Thyroid gland (tissue), 4 donors: ENCODE results near the gene ITGA11.

Experiments
- POLR2A ChIP-seq, 2 donors: fragments of 450-650 bp; IDR thresholded peaks; one replicate each; pipeline ENCODE4 v1.6.1; 2017; ENCODE audit warnings: antibody characterized with exemption in 2 of 2, mild to moderate bottlenecking in 2 of 2, moderate library complexity in 1 of 2
- TF ChIP-seq, protein P1 (sequence below), 6 experiments: fragments of 200-600 bp in 3 of 6; fragments of 450-650 bp in 3 of 6; sonication (generic) in 3 of 6; IDR thresholded peaks; one replicate each; pipeline ENCODE4 v1.5.1; 2016 to 2019; ENCODE audit warnings: antibody characterized with exemption in 6 of 6, mild to moderate bottlenecking in 2 of 6, inconsistent platforms in 1 of 6, moderate library complexity in 1 of 6

DNA sequence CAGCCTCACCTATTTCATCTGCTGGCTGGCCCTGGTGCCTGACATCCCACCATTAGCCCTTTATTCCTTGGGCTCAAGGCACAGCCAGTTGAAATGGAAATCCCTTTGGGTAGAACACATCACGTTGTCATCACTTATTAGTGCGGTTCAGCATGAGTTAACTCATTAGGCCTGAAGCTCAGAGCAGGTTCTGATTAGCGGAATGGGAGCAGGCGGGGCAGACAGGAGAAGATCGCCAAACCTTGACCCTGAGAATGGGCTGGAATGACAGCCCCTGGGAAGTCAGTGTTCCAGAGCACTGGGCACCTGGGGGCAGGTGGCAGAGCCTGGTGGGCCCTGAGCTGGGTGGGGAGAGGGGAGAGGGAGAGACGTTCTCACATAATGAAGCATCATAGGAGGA is 5.8 kb downstream of the ITGA11 start:
- TF ChIP-seq, protein P1, sequence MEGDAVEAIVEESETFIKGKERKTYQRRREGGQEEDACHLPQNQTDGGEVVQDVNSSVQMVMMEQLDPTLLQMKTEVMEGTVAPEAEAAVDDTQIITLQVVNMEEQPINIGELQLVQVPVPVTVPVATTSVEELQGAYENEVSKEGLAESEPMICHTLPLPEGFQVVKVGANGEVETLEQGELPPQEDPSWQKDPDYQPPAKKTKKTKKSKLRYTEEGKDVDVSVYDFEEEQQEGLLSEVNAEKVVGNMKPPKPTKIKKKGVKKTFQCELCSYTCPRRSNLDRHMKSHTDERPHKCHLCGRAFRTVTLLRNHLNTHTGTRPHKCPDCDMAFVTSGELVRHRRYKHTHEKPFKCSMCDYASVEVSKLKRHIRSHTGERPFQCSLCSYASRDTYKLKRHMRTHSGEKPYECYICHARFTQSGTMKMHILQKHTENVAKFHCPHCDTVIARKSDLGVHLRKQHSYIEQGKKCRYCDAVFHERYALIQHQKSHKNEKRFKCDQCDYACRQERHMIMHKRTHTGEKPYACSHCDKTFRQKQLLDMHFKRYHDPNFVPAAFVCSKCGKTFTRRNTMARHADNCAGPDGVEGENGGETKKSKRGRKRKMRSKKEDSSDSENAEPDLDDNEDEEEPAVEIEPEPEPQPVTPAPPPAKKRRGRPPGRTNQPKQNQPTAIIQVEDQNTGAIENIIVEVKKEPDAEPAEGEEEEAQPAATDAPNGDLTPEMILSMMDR (IDR thresholded peaks at IDR 0.05): no peak
- TF ChIP-seq POLR2A (IDR thresholded peaks at IDR 0.05): no peak
